ENCODE results near the gene MAMDC2.
"Not testable (repeated sequence)": the region's sequence is repeated elsewhere in the genome, so short reads cannot be mapped to it uniquely, and the experiment has no call there.

Gene MAMDC2

GRCh38 chr9:70038171-70038621 is 5.5 kb upstream of the MAMDC2 start:
- DNase-seq = not testable (repeated sequence)

DNA sequence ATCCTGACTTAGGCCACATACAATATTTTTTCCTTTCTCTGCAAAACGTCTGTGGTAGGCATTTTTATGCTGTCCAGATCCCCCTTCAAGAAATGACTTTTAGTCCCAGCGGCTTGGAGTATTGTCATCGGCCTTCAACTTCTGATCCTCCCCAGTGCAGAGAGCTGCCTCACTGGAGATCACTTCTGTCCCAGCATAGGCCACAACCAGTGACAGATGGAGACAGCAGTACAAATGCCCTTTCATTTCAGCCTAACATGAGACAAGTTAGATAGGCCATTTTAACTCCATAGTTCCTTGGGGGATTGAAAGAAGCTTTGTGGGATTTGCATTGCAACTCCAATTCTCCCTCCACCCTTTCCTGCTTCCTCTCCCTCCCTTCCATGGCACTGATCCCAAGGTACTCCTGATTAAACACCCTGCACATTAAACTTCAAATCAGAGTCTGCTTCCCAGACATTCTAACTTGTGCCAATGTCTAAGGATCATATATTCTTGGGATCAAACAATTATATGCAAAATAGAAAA is 3.2 kb upstream of the MAMDC2 start:
- no peak for DNase-seq

DNA sequence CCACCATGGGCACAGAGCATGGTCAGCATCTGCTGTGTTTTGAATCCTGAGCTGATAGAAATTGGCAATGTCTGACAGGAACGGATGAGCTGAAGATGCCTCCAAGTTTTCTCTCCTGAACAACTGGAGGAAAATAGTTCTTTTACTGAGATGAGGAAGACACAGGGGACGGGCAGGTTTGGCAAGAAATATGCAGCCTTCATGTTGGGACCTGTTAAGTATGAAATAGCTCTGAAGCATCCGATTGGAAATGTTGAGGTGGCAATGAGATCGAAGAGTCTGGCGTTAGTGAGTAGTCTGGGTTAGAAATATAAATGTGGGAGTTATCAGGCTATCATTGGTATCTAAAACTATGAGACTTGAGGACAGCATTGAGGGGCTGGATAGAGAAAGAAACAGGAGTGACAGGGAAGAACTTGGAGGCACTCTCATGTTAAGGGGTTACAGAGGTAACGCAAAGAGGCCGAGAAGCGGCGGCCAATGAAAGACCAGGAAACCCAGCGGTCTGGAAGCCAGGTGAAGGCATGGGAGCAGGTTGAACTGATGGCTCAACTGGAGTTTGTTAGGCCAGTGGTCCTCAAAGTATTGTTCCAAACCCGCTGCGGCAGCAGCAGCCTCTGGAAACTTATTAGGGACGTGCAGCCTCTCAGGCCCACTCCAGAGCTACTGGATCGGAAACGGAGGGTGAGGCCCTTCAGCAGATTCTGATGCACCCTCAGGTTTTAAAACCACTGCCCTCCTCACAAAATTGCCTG is 1.0 kb upstream of the MAMDC2 start:
- no peak for DNase-seq

DNA sequence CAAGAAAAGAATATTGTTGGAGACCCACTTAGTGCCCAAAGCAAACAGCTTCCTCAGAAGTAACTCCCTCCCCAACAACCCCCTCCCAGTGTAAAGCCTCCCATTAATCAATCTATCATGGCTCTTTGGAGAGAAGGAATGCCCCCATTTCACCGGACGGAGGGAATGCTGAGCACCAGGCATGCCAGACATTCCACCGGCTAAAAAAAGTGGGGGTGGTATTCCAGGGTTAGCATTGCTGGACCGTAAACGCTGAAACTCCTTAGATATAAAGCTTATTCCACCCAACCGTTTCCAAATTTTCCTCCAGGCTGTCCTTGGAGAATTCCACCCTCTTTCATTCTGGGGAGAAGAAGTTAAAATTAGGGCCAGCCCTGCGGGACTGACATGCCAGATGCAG is 363 bp upstream of the MAMDC2 start:
- no peak for DNase-seq

- DNase-seq = no peak
Measured at GRCh38 chr9:70044490-70045307, 1.1 kb downstream of the MAMDC2 start.

DNA sequence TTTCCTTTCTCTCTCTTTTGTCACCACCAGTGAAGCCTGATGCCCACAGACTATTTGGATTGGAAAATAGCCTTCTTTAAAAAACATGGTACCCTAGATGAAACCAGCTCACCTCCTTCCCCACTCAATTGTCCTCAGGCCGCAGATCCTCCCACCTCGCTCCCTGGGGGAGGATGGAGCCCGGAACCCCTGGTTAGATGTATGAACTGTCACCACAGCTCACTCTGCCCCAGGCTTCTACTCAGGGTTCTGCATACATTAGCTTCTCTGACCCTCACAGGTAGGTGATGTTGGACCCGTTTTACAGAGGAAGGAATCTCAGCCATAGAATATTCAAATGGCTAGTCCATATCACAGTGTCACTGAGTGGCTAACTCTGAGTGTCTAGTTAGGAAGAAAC is 1.8 kb downstream of the MAMDC2 start:
- DNase-seq = no peak

- DNase-seq = no peak
Measured at GRCh38 chr9:70046274-70047070, 2.8 kb downstream of the MAMDC2 start.

GRCh38 chr9:70049236-70049635 is 5.6 kb downstream of the MAMDC2 start:
- no peak for DNase-seq

GRCh38 chr9:70049672-70050271 is 6.1 kb downstream of the MAMDC2 start:
- DNase-seq = no peak

- no peak for DNase-seq
Measured at GRCh38 chr9:70052768-70053167, 9.1 kb downstream of the MAMDC2 start.

- peak; percentile 11 for DNase-seq
Measured at GRCh38 chr9:70053864-70054263, 10.2 kb downstream of the MAMDC2 start.

DNA sequence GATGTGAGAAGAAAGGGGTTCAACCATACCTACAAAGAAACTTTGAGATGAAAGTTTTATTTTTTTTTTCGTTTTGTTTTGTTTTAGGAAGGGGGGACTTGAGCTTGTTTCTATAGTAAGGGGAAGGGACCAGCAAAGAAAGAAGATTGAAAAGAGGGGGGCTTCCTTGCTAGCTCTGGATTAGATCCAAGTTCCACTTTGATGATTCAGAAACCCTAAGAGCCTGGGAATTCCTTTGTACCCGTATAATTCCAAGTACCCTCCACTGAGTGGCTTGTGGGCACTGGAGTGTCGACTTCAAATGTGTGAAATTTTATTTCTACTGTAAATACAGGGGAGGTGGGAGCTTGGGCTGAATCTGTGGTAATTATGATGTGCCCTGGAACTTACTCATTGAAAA is 10.9 kb downstream of the MAMDC2 start:
- DNase-seq = no peak

GRCh38 chr9:70055406-70056210 is 12.0 kb downstream of the MAMDC2 start:
- DNase-seq = no peak

GRCh38 chr9:70056211-70056944 is 12.7 kb downstream of the MAMDC2 start:
- DNase-seq = no peak

GRCh38 chr9:70058569-70059116 is 15.0 kb downstream of the MAMDC2 start:
- DNase-seq = no peak

DNA sequence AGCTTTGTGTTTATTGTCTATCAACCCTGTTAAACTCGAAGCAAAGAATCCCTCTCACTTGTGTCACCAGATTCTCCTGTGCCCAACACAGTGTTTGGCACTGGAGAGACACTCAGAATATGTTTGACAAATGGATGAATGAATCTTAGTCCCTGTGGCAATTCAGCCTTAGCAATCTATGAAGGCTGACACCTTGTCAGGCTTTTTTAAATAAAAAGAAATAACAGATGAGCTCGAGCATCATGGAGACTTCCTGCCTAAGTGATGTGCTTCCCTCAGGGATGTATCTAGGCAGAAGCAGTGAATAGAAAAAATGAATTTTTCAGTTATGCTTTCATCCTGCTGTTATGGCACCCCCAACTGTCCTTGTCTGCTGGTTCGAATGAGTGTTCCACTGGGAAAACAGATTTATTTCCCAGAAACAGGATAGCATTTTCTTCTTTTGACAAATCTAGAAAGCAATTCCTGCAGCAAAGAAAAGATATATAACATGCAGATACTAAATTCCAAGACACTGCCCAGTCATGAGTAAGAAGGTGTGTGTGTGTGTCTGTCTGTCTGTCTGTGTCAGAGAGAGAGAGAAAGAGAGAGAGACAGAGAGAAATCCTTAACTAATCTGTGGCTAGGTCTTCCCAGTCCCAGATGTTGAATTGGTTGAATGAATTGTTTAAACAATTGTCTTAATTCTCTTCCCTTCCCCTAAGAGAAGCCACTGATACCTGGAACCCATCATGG is 16.7 kb downstream of the MAMDC2 start:
- no peak for DNase-seq

GRCh38 chr9:70060883-70061507 is 17.3 kb downstream of the MAMDC2 start:
- no peak for DNase-seq

- no peak for DNase-seq
Measured at GRCh38 chr9:70061776-70062175, 18.1 kb downstream of the MAMDC2 start.

- DNase-seq = no peak
Measured at GRCh38 chr9:70064496-70064895, 20.8 kb downstream of the MAMDC2 start.

DNA sequence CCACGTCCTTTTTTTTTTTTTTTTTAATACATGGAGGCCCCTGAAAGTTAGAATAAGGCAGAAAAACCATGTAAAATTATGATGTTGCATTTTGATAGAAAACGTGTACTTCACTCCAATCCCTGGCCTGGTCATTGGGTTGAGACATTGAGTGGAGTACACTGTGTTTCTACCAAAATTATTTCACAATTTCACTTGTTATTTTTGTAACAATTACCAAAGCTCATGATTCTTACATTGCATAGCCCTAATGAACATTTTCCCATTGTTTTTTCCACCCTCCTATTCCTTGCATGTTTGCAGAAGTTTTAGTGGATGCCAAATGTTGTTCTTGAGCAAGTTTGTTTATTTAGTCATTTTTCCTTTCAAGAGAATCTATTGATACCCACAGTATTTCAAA is 21.9 kb downstream of the MAMDC2 start:
- DNase-seq = no peak

All from NCI-H1694 (cell line).